Esophagus muscularis mucosa (tissue), 4 donors: ENCODE results near the gene SH3RF2. TPM values are rescaled to one million over a fixed set of nuclear protein-coding genes. Genes with fewer than 3 reads are reported as not detected.

Experiments
- DNase-seq: peaks from one replicate; pipeline ENCODE4 v3.0.0-alpha.2; 2017; ENCODE audit errors: extremely low spot score
- H3K27ac ChIP-seq, 4 donors: fragments of 200-600 bp; sonication (generic); replicated peaks in 1 of 4; 1 replicate in 3 of 4; 2 replicates in 1 of 4; pipeline ENCODE4 v1.5.1; 2016 to 2019; ENCODE audit warnings: mild to moderate bottlenecking in 1 of 4
- H3K27me3 ChIP-seq, 4 donors: fragments of 200-600 bp; sonication (generic); one replicate each; pipeline versions ENCODE4 v1.5.1 to v1.6.0; 2016 to 2019
- H3K36me3 ChIP-seq, 4 donors: fragments of 200-600 bp; sonication (generic); one replicate each; pipeline ENCODE4 v1.5.1; 2016 to 2019
- H3K4me1 ChIP-seq, 4 donors: fragments of 200-600 bp; sonication (generic); one replicate each; pipeline ENCODE4 v1.5.1; 2016 to 2019
- H3K4me3 ChIP-seq, 4 donors: fragments of 200-600 bp; sonication (generic); 1 replicate in 2 of 4; 2 replicates in 2 of 4; pipeline ENCODE4 v1.5.1; 2016 to 2019; ENCODE audit warnings: mild to moderate bottlenecking in 4 of 4, moderate library complexity in 1 of 4
- H3K9me3 ChIP-seq, 4 donors: fragments of 200-600 bp; sonication (generic); 1 replicate in 3 of 4; 2 replicates in 1 of 4; pipeline ENCODE4 v1.5.1; 2016 to 2019
- CTCF ChIP-seq, 3 experiments: fragments of 200-600 bp in 2 of 3; fragments of 450-650 bp in 1 of 3; sonication (generic) in 2 of 3; IDR thresholded peaks; one replicate each; pipeline ENCODE4 v1.5.1; 2017 to 2019; ENCODE audit warnings: antibody characterized with exemption in 3 of 3, mild to moderate bottlenecking in 2 of 3, moderate library complexity in 1 of 3
- EP300 ChIP-seq: sonication (generic); formaldehyde crosslinking; IDR thresholded peaks from one replicate; pipeline ENCODE4 v1.6.1; 2017; ENCODE audit warnings: antibody characterized with exemption
- POLR2A ChIP-seq: fragments of 450-650 bp; IDR thresholded peaks from one replicate; pipeline ENCODE4 v1.6.1; 2017; ENCODE audit warnings: antibody characterized with exemption, moderate library complexity, mild to moderate bottlenecking, low read depth
- POLR2AphosphoS5 ChIP-seq, 2 donors: sonication (generic); formaldehyde crosslinking; IDR thresholded peaks; one replicate each; pipeline ENCODE4 v1.6.1; 2017; ENCODE audit warnings: antibody characterized with exemption in 2 of 2
- WGBS: methylation state at CpG from one replicate; pipeline ENCODE4 v1.1.5; 2018; 5-methylcytosine and 5-hydroxymethylcytosine counted together
- intact Hi-C: fragments of 100-400 bp; cut with DNase I; formaldehyde crosslinking; loops from one replicate; pipeline ENCODE4 v1.15.1; 2023
- total RNA-seq, 4 donors: library from RNA; depleted of rRNA; stranded (reverse); fragments of >200 nt; gene quantifications; one replicate each; pipeline versions ENCODE4 v1.1.0 to v1.2.1, GENCODE V29; 2016

SH3RF2 gene
- total RNA-seq, 4 donors from 2014 or later, result 0.66 to 2.1 (median 1.5) TPM

GRCh38 chr5:146003852-146004251 lies 67.5 kb downstream of the SH3RF2 start:
- peak; percentile 26 for DNase-seq
- 93% methylated on average over 4 of the region's 4 CpGs for WGBS
- H3K27ac ChIP-seq, result no peak overlapping the region
- no peaks in the 10 kb centered on the region for H3K4me1 ChIP-seq
- H3K4me3 ChIP-seq, result no peak overlapping the region
- H3K27me3 ChIP-seq, result no peaks in the 10 kb centered on the region
- intact Hi-C loops, result no loop called here
- no peaks in the 10 kb centered on the region for H3K9me3 ChIP-seq
- no peak for TF ChIP-seq CTCF (IDR thresholded peaks at IDR 0.05)
- TF ChIP-seq EP300, result no peak
- no peak for TF ChIP-seq POLR2AphosphoS5 (IDR thresholded peaks at IDR 0.05)
- no peak for TF ChIP-seq POLR2A
- no peaks in the 10 kb centered on the region for H3K36me3 ChIP-seq

- Histone ChIP-seq H3K36me3 (no peaks in the 10 kb centered on the region), H3K27me3 (no peaks in the 10 kb centered on the region), H3K27ac (no peak overlapping the region), H3K4me3 (no peak overlapping the region), H3K4me1 (no peaks in the 10 kb centered on the region), H3K9me3 (no peaks in the 10 kb centered on the region)
- peak; percentile 70 for DNase-seq
- intact Hi-C loops, result no loop called here
- no peak for TF ChIP-seq EP300
- WGBS, result 92% methylated on average over 1 of the region's 1 CpG
Measured at GRCh38 chr5:146005264-146005663, 68.9 kb downstream of the SH3RF2 start.

- no peak for DNase-seq
- intact Hi-C loops, result no loop called here
- Histone ChIP-seq H3K4me3 (no peak overlapping the region), H3K36me3 (no peaks in the 10 kb centered on the region), H3K27ac (no peak overlapping the region), H3K9me3 (no peaks in the 10 kb centered on the region), H3K4me1 (no peaks in the 10 kb centered on the region), H3K27me3 (no peaks in the 10 kb centered on the region)
- TF ChIP-seq CTCF (IDR thresholded peaks at IDR 0.05) (no peak), EP300 (no peak), POLR2A (no peak), POLR2AphosphoS5 (IDR thresholded peaks at IDR 0.05) (no peak)
Measured at GRCh38 chr5:146005723-146006122, 69.3 kb downstream of the SH3RF2 start.

GRCh38 chr5:146006470-146007190 lies 70.3 kb downstream of the SH3RF2 start:
- H3K4me3 ChIP-seq, result no peak overlapping the region
- TF ChIP-seq EP300 (no peak), POLR2A (no peak), CTCF (IDR thresholded peaks at IDR 0.05) (no peak), POLR2AphosphoS5 (IDR thresholded peaks at IDR 0.05) (no peak)
- H3K27me3 ChIP-seq, result no peaks in the 10 kb centered on the region
- H3K36me3 ChIP-seq, result no peaks in the 10 kb centered on the region
- DNase-seq, result peak; percentile 53
- H3K4me1 ChIP-seq, result no peaks in the 10 kb centered on the region
- no peak overlapping the region for H3K27ac ChIP-seq
- WGBS, result 83% methylated on average over 6 of the region's 6 CpGs
- intact Hi-C loops, result no loop called here
- H3K9me3 ChIP-seq, result no peaks in the 10 kb centered on the region

- TF ChIP-seq CTCF (IDR thresholded peaks at IDR 0.05), result no peak
- TF ChIP-seq POLR2AphosphoS5 (IDR thresholded peaks at IDR 0.05), result no peak
- TF ChIP-seq EP300, result no peak
- no peak for TF ChIP-seq POLR2A
- H3K4me1 ChIP-seq, result no peaks in the 10 kb centered on the region
- DNase-seq, result peak; percentile 66
- 71% methylated on average over 3 of the region's 3 CpGs for WGBS
- H3K9me3 ChIP-seq, result no peaks in the 10 kb centered on the region
- H3K27ac ChIP-seq, result no peak overlapping the region
- no peaks in the 10 kb centered on the region for H3K36me3 ChIP-seq
- H3K4me3 ChIP-seq, result no peak overlapping the region
- intact Hi-C loops, result no loop called here
- H3K27me3 ChIP-seq, result no peaks in the 10 kb centered on the region
Measured at GRCh38 chr5:146007270-146007669, 70.9 kb downstream of the SH3RF2 start.
